LoVo (cell line): ENCODE measurements around the gene KHSRP.

ENCODE experiments used
- DNase-seq: peaks from one replicate; pipeline ENCODE4 v3.0.0-alpha.2; 2016; ENCODE audit warnings: low spot score

KHSRP gene

GRCh38 chr19:6424195-6424938 lies at the start of gene KHSRP:
Gene KHSRP, minus strand, starts transcription at chr19:6424811. Its CDS starts 110 bp downstream, at chr19:6424701.
- no peak for DNase-seq

DNA sequence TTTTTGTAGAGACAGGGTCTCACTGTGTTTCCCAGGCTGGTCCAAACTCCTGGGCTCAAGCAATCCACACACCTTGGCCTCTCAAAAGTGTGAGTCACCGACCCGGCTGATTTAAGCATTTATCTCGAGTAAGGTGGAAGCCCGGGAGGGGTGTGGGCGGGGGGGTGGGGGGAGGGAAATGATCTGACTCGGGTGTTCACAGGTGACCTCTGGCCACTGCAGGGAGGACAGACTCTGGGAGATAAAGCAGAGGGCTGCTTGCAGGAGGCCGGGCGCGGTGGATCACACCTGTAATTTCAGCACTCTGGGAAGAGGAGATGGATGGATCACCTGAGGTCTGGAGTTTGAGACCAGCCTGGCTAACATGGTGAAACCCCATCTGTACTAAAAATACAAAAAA lies 49.0 kb upstream of the KHSRP start:
- no peak for DNase-seq

GRCh38 chr19:6472713-6473112 lies 48.1 kb upstream of the KHSRP start:
- no peak for DNase-seq

DNA sequence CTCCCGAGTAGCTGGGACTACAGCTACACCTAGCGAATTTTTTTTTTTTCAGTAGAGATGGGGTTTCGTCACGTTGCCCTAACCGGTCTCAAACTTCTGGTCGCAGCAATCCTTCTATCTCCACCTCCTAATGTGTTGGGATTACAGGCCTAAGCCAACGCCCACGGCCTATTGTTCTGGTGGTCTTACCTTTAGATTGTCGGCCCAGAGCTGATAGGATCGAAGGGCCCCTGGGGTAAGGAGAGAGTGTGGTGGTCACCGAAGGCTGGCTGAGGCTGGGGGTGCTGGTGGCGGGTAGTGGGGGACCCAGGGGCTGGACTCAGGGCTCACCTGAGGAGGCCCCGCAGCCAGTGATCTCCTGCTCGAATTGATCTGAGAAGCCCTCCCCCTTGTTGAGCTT lies 46.5 kb upstream of the KHSRP start:
- no peak for DNase-seq

DNA sequence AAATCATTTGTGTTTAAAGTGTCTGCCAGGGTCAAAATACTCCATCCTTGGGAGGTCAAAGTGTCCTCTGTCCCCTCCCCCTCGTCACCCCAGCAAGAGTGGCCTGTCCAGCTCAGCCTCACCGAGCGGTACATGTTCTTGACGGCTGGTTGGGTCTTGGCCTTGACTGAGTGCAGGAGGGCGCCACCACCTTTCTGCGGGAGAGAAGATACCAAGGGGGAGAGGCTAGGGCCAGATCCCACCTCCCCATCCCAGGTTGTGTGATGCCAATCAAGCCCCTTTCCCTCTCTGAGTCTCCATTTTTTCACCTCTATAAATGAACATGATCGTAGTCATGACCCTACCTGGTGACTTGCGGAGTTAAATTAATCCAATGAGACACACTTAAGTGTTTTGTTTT lies 45.6 kb upstream of the KHSRP start:
- no peak for DNase-seq

DNA sequence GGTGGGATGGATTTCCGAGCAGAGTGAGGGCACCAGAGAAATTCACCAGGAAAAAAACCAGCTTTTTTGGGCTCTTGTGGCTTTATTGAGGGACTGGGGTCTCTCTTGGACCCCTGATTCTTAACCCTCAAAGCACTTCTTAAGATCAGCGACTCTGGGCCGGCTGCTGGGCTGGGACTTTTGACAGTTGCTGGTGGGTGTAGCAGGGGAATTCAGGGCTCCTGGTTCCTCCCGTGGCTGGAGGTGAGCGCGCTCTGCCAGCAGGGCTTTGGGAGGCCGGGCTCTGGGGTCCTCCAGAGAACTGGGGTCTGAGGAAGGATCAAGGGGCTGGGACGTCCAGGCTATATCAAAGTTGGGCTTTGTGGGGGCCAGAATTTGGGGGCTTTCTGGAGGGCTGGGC lies 42.8 kb upstream of the KHSRP start:
- DNase-seq, result no peak

DNA sequence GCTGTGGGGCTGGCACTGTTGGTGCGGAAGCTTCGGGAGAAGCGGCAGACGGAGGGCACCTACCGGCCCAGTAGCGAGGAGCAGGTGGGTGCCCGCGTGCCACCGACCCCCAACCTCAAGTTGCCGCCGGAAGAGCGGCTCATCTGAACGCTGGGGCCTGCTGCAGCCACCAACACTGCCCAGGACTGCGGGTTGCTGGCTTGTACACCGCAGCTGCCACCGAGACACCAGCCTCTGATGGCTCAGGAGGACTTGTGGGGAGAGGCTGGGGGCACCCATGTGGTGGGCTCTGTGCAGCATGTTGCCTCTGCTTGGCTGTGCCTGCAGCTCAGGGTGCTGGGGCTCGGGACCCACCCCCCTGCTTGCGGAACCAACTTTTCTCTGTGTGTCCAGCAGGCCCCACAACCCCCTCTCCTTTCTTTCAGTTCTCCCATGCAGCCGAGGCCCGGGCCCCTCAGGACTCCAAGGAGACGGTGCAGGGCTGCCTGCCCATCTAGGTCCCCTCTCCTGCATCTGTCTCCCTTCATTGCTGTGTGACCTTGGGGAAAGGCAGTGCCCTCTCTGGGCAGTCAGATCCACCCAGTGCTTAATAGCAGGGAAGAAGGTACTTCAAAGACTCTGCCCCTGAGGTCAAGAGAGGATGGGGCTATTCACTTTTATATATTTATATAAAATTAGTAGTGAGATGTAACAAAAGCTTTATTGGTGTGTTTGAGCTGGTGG lies 42.1 kb upstream of the KHSRP start:
- no peak for DNase-seq

- no peak for DNase-seq
These were observed 41.1 kb upstream of the KHSRP start for GRCh38 chr19:6465663-6466062.

DNA sequence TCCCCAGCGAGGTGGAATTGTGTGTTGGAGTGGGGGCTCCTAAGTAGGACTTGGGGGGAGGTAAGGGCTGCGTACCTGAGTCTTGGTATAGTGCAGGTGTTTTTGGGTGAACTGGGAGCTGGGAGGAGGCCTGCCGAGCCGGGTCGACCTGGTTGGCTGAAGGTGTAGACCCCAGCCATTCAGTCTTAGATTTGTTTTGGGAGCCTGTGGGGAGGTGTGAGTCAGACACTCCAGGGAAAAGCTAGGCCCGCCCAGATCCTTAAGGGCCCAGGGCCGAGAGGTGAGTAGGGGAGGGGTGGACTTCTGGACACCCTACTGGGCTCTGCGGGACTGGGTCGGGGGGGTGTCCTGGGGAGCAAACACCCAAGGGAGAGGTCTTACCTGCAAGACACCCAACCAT lies 40.4 kb upstream of the KHSRP start:
- no peak for DNase-seq

DNA sequence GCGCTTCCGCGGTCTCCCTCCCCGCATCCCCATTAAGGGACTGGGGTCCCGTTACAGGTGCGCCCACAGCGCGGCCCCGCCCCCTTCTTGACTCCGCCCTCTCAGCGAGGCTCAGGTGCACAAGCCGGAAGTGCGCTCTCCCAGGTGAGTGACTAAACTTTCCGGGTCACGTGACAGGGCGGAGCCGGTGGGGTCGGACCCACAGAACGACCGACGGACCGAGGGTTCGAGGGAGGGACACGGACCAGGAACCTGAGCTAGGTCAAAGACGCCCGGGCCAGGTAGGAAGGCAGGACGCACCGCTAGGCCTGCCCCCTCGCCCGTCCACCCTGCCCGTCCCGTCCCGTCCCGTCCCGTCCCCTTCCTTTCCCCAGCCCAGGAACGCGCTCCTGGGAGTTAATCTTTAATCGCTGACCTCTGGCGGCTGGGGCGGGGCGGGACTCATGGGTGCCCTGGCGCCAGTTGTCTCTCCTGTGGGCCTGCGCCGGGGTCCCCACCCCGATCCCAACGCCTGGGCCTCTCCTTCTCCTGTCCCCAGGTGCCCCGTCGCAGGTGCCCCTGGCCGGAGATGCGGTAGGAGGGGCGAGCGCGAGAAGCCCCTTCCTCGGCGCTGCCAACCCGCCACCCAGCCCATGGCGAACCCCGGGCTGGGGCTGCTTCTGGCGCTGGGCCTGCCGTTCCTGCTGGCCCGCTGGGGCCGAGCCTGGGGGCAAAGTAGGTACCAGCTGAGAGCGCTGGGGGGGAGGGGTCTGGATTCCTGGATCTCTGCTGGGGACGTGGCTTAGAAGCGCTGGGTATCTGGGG lies 39.7 kb upstream of the KHSRP start, which contains the start of gene CRB3:
Gene CRB3 (plus strand): TSS at position 202 of the 804 bp plus-strand sequence. CDS start 431 bp downstream, at position 633.
- peak; percentile 88 for DNase-seq

GRCh38 chr19:6460099-6460884 lies 35.7 kb upstream of the KHSRP start:
- DNase-seq, result peak; percentile 98

GRCh38 chr19:6459262-6460098 lies 34.9 kb upstream of the KHSRP start, which contains the start of gene SLC25A23:
Gene SLC25A23, minus strand, starts transcription at chr19:6459792. Its CDS starts 164 bp downstream, at chr19:6459628.
- peak; percentile 78 for DNase-seq

- peak; percentile 13 for DNase-seq
These were observed 34.2 kb upstream of the KHSRP start for GRCh38 chr19:6458695-6459261.

GRCh38 chr19:6457958-6458694 lies 33.5 kb upstream of the KHSRP start:
- no peak for DNase-seq

DNA sequence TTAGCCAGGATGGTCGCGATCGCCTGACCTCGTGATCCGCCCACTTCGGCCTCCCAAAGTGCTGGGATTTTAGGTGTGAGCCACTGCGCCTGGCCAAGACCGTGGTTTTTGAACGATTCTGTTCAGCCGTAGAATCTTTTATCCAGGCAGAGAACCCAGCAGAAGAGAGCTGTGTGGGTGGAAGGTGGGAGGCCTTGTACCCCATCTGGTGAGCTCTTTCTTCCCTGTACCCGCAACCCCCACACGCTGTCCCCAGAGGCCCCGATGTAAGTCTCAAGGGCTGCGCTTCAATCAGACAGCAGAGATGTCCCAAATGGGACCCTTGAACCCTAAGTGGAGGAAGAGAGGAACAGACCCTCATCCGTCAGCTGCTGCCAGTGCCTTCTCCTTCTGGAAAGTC lies 31.3 kb upstream of the KHSRP start:
- DNase-seq, result no peak

GRCh38 chr19:6453951-6454565 lies 29.4 kb upstream of the KHSRP start:
- DNase-seq, result no peak

DNA sequence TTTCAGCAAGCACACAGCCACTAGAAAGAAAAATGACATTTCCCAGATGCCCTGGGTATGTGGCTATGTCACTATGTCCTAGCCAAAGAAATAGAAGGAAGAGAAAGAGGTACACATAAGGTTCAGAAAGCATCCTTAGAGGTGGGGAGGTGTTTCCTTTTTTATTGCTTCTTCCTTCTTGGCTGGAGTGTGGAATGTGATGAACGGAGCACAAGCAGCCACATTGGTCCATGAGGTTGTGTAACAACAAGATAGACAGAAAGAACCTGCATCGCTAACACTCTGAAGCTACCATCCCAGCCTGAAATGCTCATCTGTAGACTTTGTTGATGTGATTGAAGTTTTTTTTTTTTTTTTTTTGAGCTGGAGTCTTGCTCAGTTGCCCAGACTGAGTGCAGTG lies 28.3 kb upstream of the KHSRP start:
- no peak for DNase-seq

DNA sequence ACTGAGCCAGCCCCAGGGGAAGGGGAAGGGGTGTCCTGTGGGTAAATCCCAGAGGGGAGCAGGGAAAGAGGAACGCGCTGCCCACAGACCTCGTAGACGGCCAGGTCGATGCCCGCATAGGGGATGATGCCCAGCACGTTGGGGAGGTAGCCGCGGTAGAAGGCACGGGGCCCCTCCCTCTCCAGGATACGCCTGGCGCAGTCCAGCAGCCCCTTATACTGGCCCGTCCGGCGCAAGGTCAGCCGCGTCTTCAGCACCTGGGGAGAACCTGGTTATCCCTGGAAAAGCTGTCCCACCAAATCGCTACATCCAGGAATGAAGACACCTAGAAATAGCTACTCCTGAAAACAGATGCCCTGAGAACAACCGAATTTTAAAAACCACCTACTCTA lies 27.6 kb upstream of the KHSRP start:
- DNase-seq, result no peak

GRCh38 chr19:6451583-6452222 lies 27.1 kb upstream of the KHSRP start:
- no peak for DNase-seq
